ENCODE measurements around the gene TMCO5A. TPM values are rescaled to one million over a fixed set of nuclear protein-coding genes. Genes with fewer than 3 reads are reported as not detected.

The TMCO5A gene
- total and polyA plus RNA-seq, 2 of the 8 experiments (the other 6 are each of a cell fraction or from before 2014, with no cell fraction given): not detected

- no peaks in the 10 kb centered on the region for H4K20me1 ChIP-seq (replicated peaks in 1 of 2; ENCODE audit: control insufficient read depth in 1 of 2, insufficient read depth in 2 of 2, low read length in 2 of 2)
- H3K79me1 ChIP-seq (ENCODE audit: low read depth, low read length): no peaks in the 10 kb centered on the region
- 79% methylated on average over 3 of the region's 3 CpGs; no CpG with 5 or more reads in 1 of the 2 experiments for WGBS, 2 experiments (ENCODE audit: extremely low coverage in 1 of 2, insufficient coverage in 1 of 2, insufficient read length in 1 of 2, insufficient replicate concordance in 2 of 2, low coverage in 1 of 2, low lambda C conversion rate in 2 of 2, missing lambda C conversion rate in 1 of 2)
- H3K4me2 ChIP-seq (ENCODE audit: insufficient read depth in 1 of 2, low read depth in 2 of 2, low read length in 2 of 2): no peak overlapping the region
- no peak overlapping the region for H3K56ac ChIP-seq (replicated peaks; ENCODE audit: insufficient read length, low read depth, low read length)
- no peaks in the 10 kb centered on the region for H3K27me3 ChIP-seq (replicated peaks in 1 of 4; ENCODE audit: control insufficient read depth in 3 of 4, extremely low read depth in 1 of 4, insufficient read depth in 3 of 4, low read length in 3 of 4)
- POLR2A ChIA-PET (ENCODE audit: partially characterized antibody): no interaction called here
- H3K18ac ChIP-seq (ENCODE audit: extremely low read depth, low read length): no peak overlapping the region
- no peak overlapping the region for H3K23ac ChIP-seq (ENCODE audit: insufficient read length)
- no peak overlapping the region for H3K14ac ChIP-seq (ENCODE audit: insufficient read length)
- no peak overlapping the region for H2BK12ac ChIP-seq (ENCODE audit: low read depth, low read length)
- no peaks in the 10 kb centered on the region for H3K23me2 ChIP-seq (ENCODE audit: low read depth, low read length)
- FAIRE-seq: peak; percentile 69
- H2AK5ac ChIP-seq (ENCODE audit: low read depth, low read length): no peak overlapping the region
- no peaks in the 10 kb centered on the region for H3K4me1 ChIP-seq (replicated peaks in 1 of 4; ENCODE audit: control insufficient read depth in 3 of 4, insufficient read depth in 4 of 4, low read length in 3 of 4)
- H2AFZ ChIP-seq (ENCODE audit: low read length): no peak overlapping the region; the same call in 1 of the 2 replicates
- no peak overlapping the region for H3K4ac ChIP-seq (replicated peaks; ENCODE audit: insufficient read length, low read depth, low read length)
- no peak overlapping the region for H3K9ac ChIP-seq (replicated peaks in 1 of 4; ENCODE audit: extremely low read depth in 1 of 4, low read depth in 3 of 4, low read length in 3 of 4)
- H3K27ac ChIP-seq (ENCODE audit: low read depth, low read length): no peak overlapping the region
- no peak overlapping the region for H2BK20ac ChIP-seq (ENCODE audit: low read length)
- no peaks in the 10 kb centered on the region for H3K9me3 ChIP-seq (ENCODE audit: insufficient read depth in 2 of 2, low read depth in 1 of 2, low read length in 1 of 2)
- CTCF ChIA-PET (ENCODE audit: partially characterized antibody): interaction anchor here (0.6 to 1.6 kb wide), 10 partner anchors 11 to 709 kb away, joined by 3 to 5 read pairs (median 3); no protein-coding TSS in a partner anchor
- no peak overlapping the region for H2BK5ac ChIP-seq (ENCODE audit: low read depth, low read length)
- no peak overlapping the region for H4K91ac ChIP-seq (replicated peaks; ENCODE audit: insufficient read length, low read length)
- no peaks in the 10 kb centered on the region for H3K36me3 ChIP-seq (ENCODE audit: control insufficient read depth in 2 of 4, insufficient read depth in 4 of 4, low read length in 3 of 4)
- no peak overlapping the region for H2BK15ac ChIP-seq (ENCODE audit: low read length)
- no peak overlapping the region for H4K8ac ChIP-seq (ENCODE audit: extremely low read depth, insufficient read depth, low read length)
- H2BK120ac ChIP-seq (replicated peaks; ENCODE audit: low read depth, low read length): no peak overlapping the region
- no peak for DNase-seq (ENCODE audit: low read depth in 1 of 2, low spot score in 2 of 2)
- peak; percentile 24 to 46; a peak in 3 of 4 replicates for TF ChIP-seq RAD21 (IDR thresholded peaks at IDR 0.05 in 1 of 2, conservative IDR thresholded peaks at IDR 0.05 in 1 of 2; ENCODE audit: low read depth in 2 of 2, low read length in 2 of 2)
- no peak for TF ChIP-seq POLR2AphosphoS5 (IDR thresholded peaks at IDR 0.05; ENCODE audit: low read depth, low read length)
- TF ChIP-seq CTCF (IDR thresholded peaks at IDR 0.05; ENCODE audit: control extremely low read depth in 1 of 3, insufficient read depth in 1 of 3, low read depth in 1 of 3, low read length in 3 of 3): peak in 1 of 3 experiments; percentile 54; a peak in 2 of 4 replicates
- no peak for TF ChIP-seq USF2 (IDR thresholded peaks at IDR 0.05; ENCODE audit: low read length)
- H3K79me2 ChIP-seq (ENCODE audit: control insufficient read depth in 1 of 2, insufficient read depth in 2 of 2, low read length in 2 of 2): no peaks in the 10 kb centered on the region
- no peak overlapping the region for H3K4me3 ChIP-seq (ENCODE audit: extremely low read depth in 1 of 4, insufficient read depth in 2 of 4, low read depth in 3 of 4, low read length in 4 of 4)
- no peak overlapping the region for H4K5ac ChIP-seq (ENCODE audit: insufficient read length, low read depth, low read length)
Measured at GRCh38 chr15:37981775-37982174, 47.3 kb downstream of the TMCO5A start.

All from H1 (cell line).